Fibroblast of lung (primary cell): ENCODE results near the gene TGFBRAP1. TPM values are rescaled to one million over a fixed set of nuclear protein-coding genes. Genes with fewer than 3 reads are reported as not detected.
"Not testable (repeated sequence)": the region's sequence is repeated elsewhere in the genome, so short reads cannot be mapped to it uniquely, and the experiment has no call there.

Experiments used
- DNase-seq, 2 donors: peaks; one replicate each; pipeline versions ENCODE4 v3.0.0 to v3.0.0-alpha.2; 2010; ENCODE audit warnings: low read depth in 2 of 2
- H2AFZ ChIP-seq: 2 replicates; pipeline ENCODE4 v1.5.1; 2012; ENCODE audit warnings: low read length, control low read depth, inconsistent platforms
- H3K27ac ChIP-seq: 2 replicates; pipeline ENCODE4 v1.5.1; 2011; ENCODE audit warnings: low read length, control low read depth; ENCODE audit not compliant: insufficient read depth
- H3K27me3 ChIP-seq: 2 replicates; pipeline ENCODE4 v1.5.1; 2011; ENCODE audit warnings: mild to moderate bottlenecking, low read length; ENCODE audit not compliant: control insufficient read depth, insufficient read depth
- H3K36me3 ChIP-seq: 2 replicates; pipeline ENCODE4 v1.5.1; 2011; ENCODE audit warnings: low read length; ENCODE audit not compliant: control insufficient read depth, insufficient read depth
- H3K4me1 ChIP-seq: 2 replicates; pipeline ENCODE4 v1.5.1; 2011; ENCODE audit warnings: low read length; ENCODE audit not compliant: control insufficient read depth, insufficient read depth; ENCODE audit errors: extremely low read depth
- H3K4me2 ChIP-seq: 2 replicates; pipeline ENCODE4 v1.5.1; 2011; ENCODE audit warnings: low read length, control low read depth; ENCODE audit not compliant: insufficient read depth; ENCODE audit errors: extremely low read depth
- H3K4me3 ChIP-seq, 4 experiments: fragments of 200-600 bp in 1 of 4; sonication (generic) in 1 of 4; replicated peaks in 1 of 4; 2 replicates each; pipeline ENCODE4 v1.5.1; 2011 to 2016; ENCODE audit warnings: low read length in 4 of 4, low read depth in 3 of 4, mild to moderate bottlenecking in 3 of 4, control low read depth in 2 of 4, inconsistent platforms in 1 of 4, mixed read lengths in 1 of 4; ENCODE audit not compliant: insufficient read depth in 1 of 4; ENCODE audit errors: control extremely low read depth in 1 of 4
- H3K79me2 ChIP-seq: 2 replicates; pipeline ENCODE4 v1.5.1; 2012; ENCODE audit warnings: mild to moderate bottlenecking, low read length, inconsistent platforms; ENCODE audit not compliant: control insufficient read depth, insufficient read depth
- H3K9ac ChIP-seq: 2 replicates; pipeline ENCODE4 v1.5.1; 2011; ENCODE audit warnings: mild to moderate bottlenecking, low read length, control low read depth; ENCODE audit not compliant: insufficient read depth
- H3K9me3 ChIP-seq: 2 replicates; pipeline ENCODE4 v1.5.1; 2012; ENCODE audit warnings: low read depth, low read length; ENCODE audit not compliant: control insufficient read depth, insufficient read depth
- H4K20me1 ChIP-seq: 2 replicates; pipeline ENCODE4 v1.5.1; 2011; ENCODE audit warnings: low read length; ENCODE audit not compliant: control insufficient read depth, insufficient read depth; ENCODE audit errors: extremely low read depth
- CTCF ChIP-seq, 2 donors: IDR thresholded peaks in 1 of 2; conservative IDR thresholded peaks in 1 of 2; 1 replicate in 1 of 2; 2 replicates in 1 of 2; pipeline ENCODE4 v1.5.1; 2011 to 2012; ENCODE audit warnings: low read length in 2 of 2, control low read depth in 1 of 2, inconsistent platforms in 1 of 2, low read depth in 1 of 2, mild to moderate bottlenecking in 1 of 2
- EZH2 ChIP-seq: IDR thresholded peaks from 2 replicates; pipeline ENCODE4 v1.5.1; 2012; ENCODE audit warnings: low read length, control low read depth, mild to moderate bottlenecking; ENCODE audit errors: missing control alignments
- polyA plus RNA-seq, 2 donors: library from polyadenylated mRNA; depleted of rRNA in 1 of 2; stranded (reverse) in 1 of 2; unstranded in 1 of 2; fragments of >200 nt; gene quantifications; 2 replicates each; pipeline ENCODE4 v1.2.1, GENCODE V29; 2011 to 2012; ENCODE audit warnings: missing spikeins in 1 of 2
- total RNA-seq: library from RNA; depleted of rRNA; stranded (reverse); fragments of >200 nt; gene quantifications from 2 replicates; pipeline ENCODE4 v1.2.1, GENCODE V29; 2014

Gene TGFBRAP1
- total and polyA plus RNA-seq, 2 donors (not counting 1 experiment from before 2014, with no cell fraction given) = 8.5 to 14.9 TPM

- no peak overlapping the region for H2AFZ ChIP-seq
- no peaks in the 10 kb centered on the region for H3K9me3 ChIP-seq
- TF ChIP-seq CTCF (conservative IDR thresholded peaks at IDR 0.05 in 1 of 2, IDR thresholded peaks at IDR 0.05 in 1 of 2; ENCODE audit: low read depth in 1 of 2, low read length in 2 of 2) (no peak), EZH2 (no peak)
- H3K4me3 ChIP-seq = no peak overlapping the region
- H4K20me1 ChIP-seq = no peaks in the 10 kb centered on the region
- DNase-seq = no peak
- no peaks in the 10 kb centered on the region for H3K36me3 ChIP-seq
- peaks cover 3% of the 10 kb centered on the region for H3K27me3 ChIP-seq
- no peak overlapping the region for H3K27ac ChIP-seq
- H3K4me1 ChIP-seq = no peaks in the 10 kb centered on the region
- H3K9ac ChIP-seq = no peak overlapping the region
- no peaks in the 10 kb centered on the region for H3K79me2 ChIP-seq
- H3K4me2 ChIP-seq = no peak overlapping the region
These were observed 74.9 kb downstream of the TGFBRAP1 start for GRCh38 chr2:105254531-105255210.

GRCh38 chr2:105252271-105252670 lies 77.3 kb downstream of the TGFBRAP1 start:
- Histone ChIP-seq H3K27ac (no peak overlapping the region), H3K27me3 (peaks cover 5% of the 10 kb centered on the region), H3K9me3 (no peaks in the 10 kb centered on the region), H3K4me2 (no peak overlapping the region), H3K79me2 (no peaks in the 10 kb centered on the region), H2AFZ (no peak overlapping the region), H3K9ac (no peak overlapping the region), H3K36me3 (no peaks in the 10 kb centered on the region), H3K4me3 (no peak overlapping the region), H3K4me1 (no peaks in the 10 kb centered on the region), H4K20me1 (no peaks in the 10 kb centered on the region)
- TF ChIP-seq CTCF (conservative IDR thresholded peaks at IDR 0.05 in 1 of 2, IDR thresholded peaks at IDR 0.05 in 1 of 2; ENCODE audit: low read depth in 1 of 2, low read length in 2 of 2) (no peak), EZH2 (no peak)
- DNase-seq = peak in 1 of 2 donors; percentile 85

- not testable (repeated sequence) for H3K27me3 ChIP-seq, H3K79me2 ChIP-seq, H3K4me1 ChIP-seq, H3K36me3 ChIP-seq, H2AFZ ChIP-seq, H3K27ac ChIP-seq, H3K4me2 ChIP-seq, H4K20me1 ChIP-seq, H3K9ac ChIP-seq, H3K4me3 ChIP-seq, DNase-seq, H3K9me3 ChIP-seq
These were observed 78.4 kb downstream of the TGFBRAP1 start for GRCh38 chr2:105251016-105251648.
